GM21717 (cell line): ENCODE data around the gene GDI2.
"Not testable (repeated sequence)": the region's sequence is repeated elsewhere in the genome, so short reads cannot be mapped to it uniquely, and the experiment has no call there.

Source experiments
- ATAC-seq: cut with Tn5 transposase; IDR thresholded peaks from one replicate; pipeline ENCODE4 v1.9.1; 2021; ENCODE audit warnings: mild to moderate bottlenecking, moderate library complexity; ENCODE audit not compliant: unreplicated experiment

The GDI2 gene

DNA sequence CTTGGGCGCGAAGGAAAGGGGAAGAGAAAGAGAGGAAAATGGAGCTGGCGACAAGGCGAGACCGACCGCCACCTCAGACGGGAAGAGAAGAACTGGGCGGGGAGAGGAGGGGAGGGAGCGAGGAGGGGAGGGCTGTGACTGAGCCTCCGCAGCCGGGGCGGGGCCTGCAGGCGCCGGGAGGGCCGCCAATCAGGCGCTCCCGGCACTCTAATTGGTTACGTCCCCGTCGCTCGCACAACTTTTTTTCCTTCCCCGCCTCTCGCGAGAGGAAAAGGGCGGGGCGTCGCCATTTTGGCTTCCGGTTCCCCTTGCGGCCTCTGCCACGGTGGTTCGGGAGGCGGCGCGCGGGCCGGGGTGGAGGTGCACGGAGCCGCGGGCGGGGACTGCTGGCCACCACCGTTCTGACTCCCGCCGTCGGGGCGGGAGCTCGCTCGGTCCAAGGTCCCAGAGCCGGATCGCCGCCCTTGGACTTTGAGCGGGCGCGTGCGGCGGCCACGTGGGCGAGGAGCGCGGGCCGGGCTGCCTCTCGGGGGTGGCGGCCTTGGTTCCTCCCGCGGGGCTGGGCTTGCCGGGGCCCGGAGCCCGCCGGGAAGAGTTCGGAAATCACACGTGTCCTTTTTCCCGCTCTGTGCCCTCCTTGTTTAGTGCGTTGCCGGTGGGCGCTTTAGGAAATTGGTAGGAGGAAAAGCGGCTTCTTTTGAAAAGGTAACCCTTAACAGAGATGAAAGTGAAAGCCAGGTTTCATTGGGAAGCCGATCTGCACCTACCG, at the start of gene GDI2:
GDI2 (minus strand) TSS at position 94 of the 769 bp plus-strand sequence. CDS start 176 bp downstream, outside the sequence.
- peak; percentile 68 for ATAC-seq

DNA sequence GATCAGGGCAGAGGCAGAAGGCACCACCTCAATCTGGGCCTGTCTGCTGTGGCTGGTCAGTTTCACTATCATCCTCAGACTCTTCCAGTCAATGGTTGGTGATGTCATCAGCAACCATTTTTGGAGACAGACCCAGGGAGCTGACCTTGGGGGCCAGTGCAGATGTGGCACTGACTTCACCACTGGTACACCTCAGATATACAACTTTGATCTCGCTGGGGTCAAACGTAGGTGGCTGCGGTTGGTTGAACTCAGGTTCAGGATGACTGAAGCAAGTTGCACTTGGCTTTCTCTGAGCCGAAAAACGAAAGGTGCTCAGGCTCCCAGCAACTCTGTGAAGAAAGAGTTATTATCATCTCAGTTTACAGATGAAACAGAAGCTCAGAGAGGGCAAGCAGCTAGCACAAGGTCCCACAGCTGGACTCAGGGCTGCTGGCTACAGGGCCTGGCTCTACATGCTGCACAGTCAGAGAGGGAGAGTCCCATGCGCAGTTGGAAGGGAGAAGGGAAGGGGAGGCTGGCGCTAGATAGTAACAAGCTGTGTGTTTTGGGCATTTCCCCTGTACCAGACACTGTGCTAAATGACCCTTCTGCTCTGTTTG, 49.2 kb upstream of the GDI2 start:
- ATAC-seq: peak; percentile 96

DNA sequence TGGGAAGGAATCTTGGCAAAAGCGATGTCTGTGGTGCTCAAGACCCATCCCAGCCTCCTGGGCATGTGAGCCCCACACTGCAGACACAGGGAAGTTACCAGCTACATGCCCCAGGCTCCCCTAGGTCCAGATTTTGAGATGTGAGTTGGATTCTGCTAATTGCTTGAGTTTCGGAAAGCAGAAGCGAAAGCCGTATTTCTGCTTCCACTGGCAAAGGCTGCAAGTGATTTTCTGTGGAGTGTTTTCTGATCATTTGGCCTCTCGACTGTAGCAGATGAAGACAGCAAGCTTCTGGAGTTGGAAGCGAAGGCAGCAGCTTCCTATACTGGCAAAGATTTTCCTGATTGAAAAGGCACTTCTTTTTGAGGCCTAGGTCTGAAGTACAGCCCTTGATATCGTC, 46.8 kb upstream of the GDI2 start:
- ATAC-seq: no peak

DNA sequence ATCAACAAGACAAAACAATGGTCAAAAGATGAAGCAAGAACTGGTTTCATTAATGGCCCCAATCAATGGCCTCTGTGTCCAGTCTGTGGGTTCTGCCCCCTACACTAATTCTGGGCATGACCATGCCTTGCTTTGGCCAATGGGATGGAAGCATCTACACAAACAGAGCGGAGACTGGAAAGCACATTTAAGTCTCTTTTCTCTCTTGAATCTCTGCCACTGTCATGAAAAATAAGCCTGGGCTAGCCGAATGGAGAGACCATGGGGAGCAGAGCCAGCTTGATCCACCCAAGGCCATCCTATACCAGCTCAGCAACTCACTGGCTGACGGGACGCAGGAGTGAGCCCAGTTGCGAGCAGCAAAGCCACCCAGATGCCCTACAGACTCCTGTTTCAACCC, 45.6 kb upstream of the GDI2 start:
- ATAC-seq: no peak

DNA sequence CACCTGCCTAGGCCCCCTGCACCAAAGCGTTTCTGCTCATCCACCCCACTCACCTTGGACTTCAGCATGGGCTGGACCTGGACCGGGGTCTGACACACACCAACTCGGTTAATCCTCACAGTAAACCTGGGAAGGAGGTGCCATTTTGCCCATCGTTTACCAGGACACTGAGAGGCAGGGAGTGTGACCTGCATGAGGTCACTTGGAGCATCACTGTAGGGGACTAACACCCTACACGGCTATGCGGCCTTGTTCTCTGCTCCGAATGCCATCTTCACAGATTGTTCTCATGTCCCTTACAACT, 43.4 kb upstream of the GDI2 start:
- ATAC-seq: no peak

DNA sequence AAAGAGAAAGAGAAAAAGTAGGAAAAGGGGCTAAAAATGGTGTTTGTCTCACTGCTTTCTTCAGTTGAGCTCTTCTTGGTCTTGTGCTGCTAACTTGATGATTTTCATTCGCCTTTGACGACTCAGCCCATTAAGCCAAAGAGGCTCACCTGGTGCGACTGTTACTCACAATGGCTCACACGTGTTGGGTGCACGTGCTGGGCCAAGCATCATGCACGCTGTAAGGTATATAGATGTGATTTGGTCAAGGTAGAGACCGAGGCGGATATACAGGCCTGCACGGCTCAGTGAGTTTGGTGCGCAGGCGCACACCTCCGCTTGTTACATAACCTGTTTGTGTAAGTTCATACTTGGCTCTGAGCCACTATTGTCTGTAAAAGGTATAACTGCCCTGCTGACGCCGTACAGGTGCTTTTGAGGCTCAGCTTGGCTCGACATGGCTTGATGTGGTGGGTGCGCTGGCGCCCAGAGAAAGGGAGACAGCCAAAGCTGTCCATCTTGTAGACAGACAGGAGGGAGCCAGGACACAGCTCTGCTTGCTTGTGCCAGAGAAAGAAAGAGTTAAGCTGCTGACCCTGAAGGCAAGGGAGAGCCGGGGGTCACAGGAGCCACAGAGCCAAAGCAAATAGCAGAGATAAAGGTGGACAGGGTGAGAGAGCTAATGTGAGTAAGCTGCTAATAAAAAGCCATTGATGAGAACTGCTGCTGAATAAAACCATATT, 42.9 kb upstream of the GDI2 start:
- ATAC-seq: no peak

DNA sequence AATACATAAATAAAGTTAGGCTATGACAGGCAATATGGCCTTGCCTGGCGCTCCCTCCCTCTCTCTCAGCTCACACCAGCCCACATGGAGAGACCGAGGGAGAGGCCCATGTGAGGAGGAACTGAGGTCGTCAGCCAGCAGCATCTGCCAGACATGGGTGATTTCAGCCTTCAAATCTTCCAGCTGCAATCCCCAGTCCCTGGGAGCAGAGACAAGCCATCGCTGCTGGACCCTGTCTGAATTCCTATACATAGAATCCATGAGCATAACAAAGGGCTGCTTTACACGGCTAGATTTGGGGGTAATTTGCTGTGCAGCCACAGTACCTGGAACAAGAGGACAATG, 40.9 kb upstream of the GDI2 start:
- ATAC-seq: no peak

DNA sequence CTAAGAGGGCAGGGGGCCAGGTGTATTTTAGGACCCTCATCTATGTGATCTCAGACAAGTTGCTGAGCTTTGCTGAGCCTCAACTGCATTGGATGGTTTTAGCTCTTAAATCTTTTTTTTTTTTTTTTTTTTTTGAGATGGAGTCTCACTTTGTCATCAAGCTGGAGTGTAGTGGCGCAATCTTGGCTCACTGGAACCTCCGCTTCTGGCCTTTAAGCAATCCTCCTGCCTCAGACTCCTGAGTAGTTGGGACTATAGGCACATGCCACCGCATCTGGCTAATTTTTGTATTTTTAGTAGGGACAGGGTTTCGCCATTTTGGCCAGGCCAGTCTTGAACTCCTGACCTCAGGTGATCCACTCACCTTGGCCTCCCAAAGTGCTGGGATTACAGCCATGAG, 33.4 kb upstream of the GDI2 start:
- not testable (repeated sequence) for ATAC-seq

DNA sequence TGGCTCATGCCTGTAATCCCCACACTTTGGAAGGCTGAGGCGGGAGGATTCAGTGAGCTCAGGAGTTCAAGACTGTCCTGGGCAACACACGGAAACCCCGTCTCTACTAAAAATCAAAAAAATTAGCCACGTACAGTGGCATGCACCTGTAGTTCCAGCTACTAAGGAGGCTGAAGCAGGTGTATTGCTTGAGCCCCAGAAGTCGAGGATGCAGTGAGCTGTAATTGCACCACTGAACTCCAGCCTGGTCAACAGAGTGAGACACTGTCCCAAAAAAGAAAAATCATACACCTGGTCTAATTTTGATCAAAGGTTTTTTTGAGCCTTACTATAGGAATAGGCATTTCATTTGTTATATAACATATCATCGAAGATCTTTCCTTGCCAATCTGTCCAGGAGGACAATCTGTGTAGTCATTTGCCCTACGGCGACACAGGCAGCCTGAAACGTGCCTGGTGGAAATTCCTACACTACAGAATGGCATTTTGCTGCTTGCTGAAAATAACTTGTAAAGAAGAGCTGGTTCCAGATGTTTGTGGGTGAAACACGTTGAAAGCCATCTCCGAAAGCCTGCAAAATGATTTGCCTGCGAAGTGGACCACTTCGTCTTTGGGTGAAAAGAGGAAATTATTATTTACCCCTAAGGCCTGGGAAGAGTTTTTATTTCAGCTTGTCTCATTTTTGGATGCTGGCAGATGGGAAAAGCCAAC, 31.3 kb upstream of the GDI2 start:
- no peak for ATAC-seq

DNA sequence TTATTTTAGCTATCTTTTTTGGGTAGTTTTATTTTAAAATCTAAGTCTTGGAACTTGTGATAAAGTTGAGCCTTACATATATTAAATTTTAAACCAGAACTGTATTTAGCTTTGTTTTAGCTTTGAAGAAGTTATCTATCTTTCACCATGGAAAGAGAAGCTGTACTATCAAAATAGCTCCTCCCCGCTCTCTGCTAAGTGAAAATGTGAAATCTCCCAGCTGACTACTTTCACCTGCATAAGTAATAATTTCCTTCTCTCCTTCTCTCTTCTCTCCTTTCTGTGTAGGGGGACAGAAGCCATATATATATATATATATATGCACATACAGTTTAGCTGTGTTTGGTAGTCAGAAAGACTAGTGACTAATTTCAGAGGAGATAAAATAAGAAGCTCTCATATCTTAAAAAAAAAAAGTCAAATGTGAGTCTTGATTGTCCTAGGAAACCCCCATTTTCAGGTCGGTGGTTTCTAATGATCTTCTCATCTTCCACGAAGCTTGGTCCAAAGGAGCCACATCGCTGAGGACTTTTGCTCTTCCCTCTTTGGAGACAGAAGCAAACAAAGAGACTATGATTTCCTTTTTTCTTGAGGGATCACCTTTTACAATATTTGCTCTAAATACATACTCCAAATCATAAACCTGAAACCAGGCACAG, 30.6 kb upstream of the GDI2 start:
- ATAC-seq: no peak

DNA sequence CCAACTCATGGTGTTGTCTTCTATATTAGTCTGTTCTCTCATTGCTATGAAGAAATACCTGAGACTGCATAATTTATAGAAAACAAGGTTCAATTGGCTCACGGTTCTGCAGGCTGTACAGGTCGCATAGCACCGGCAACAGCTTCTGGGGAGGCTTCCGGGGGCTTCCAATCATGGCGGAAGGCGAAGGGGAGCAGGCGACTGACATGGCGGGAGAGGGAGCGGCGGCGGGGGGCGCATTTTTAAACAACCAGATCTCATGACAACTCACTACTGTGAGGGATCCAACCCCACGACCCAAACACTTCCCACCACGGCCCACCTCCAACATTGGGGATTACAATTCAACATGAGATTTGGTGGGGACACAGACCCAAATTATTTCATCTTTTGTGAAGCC, 28.7 kb upstream of the GDI2 start:
- ATAC-seq: no peak

DNA sequence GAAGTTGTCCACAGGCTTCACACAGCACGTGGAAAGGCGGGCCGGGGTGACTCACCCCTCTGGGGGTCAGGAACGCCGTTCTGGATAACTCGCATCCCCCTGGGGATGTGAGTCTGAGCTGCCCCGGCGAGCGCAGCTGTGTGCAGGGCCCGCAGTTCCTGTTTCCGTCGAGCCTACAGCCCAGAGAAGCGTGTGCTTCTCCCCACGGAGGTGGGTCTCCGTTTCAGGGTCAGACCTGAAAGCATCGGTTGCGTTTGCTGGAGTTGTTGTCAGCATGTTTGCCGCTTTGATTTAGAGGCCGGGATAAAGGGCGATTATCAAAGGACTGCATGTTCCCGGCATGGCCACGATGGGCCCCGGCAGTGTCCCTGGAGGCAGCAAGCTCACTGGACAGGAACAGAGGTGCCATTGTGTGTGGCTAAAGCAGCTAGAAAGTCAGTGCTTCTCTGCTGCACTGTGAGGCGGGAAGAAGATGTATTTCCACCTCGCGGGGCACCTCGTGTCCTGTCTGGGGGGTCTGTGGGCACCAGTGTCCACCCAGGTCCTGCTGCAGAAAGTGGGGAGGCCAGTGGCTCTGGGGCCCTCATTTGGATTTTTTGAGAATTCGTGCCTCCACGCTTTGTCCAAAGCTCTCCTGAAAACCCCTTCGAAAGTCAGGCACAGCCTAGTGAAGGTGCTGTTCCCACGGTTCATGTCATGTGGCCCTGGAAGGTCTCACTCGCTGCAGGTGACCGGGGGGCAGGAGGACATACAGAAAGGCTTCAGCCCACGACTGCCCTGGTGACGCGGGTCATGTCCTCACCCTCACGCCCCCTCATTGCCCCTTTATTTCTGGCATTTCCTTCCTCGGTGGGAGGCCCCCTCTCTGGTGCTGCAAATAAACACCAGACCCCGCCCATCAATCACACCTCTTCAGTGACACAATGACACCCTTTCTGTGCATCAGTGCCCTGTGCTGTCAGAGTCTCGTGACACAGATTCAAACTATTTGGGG, 27.4 kb upstream of the GDI2 start:
- peak; percentile 79 for ATAC-seq

DNA sequence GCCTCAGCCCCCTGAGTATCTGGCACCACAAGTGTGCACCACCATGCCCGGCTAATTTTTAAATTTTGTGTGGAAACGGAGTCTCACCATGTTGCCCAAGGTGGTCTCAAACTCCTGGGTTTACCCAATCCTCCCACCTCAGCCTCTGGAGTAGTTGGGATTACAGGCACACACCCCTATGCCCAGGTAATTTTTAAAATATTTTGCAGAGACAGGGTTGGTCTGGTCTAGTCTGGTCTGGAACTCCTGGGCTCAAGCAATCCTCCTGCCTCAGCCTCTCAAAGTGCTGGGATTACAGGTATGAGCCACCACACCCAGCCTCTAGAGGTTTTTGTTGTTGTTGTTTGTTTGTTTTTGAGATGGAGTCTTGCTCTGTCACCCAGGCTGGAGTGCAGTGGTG, 22.9 kb upstream of the GDI2 start:
- not testable (repeated sequence) for ATAC-seq

DNA sequence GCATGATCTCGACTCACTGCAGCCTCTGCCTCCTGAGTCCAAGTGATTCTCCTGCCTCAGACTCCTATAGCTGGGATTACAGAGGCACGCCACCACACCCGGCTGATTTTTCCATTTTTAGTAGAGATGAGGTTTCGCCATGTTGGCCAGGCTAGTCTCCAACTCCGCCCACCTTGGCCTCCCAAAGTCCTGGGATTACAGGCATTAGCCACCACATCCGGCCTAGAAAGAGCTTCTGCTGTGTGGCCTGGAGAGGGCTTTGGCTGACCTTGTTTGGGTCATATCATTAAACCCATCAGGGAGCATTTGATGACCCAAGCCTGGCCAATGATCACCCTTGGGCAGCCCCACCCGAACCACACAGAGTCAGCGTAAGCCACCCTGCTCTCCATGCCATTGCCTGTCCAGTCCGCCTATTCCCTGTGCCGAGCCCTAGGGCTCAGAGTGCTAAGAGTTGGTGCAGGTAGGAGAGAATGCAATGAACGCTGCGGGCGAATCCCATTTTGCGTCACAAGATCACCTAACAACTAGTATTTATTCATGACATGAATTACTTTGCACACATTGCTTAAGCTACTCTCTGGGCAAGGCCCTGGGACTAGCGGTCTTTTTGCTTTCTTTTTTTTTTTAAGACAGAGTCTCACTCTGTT, 22.3 kb upstream of the GDI2 start:
- no peak for ATAC-seq

DNA sequence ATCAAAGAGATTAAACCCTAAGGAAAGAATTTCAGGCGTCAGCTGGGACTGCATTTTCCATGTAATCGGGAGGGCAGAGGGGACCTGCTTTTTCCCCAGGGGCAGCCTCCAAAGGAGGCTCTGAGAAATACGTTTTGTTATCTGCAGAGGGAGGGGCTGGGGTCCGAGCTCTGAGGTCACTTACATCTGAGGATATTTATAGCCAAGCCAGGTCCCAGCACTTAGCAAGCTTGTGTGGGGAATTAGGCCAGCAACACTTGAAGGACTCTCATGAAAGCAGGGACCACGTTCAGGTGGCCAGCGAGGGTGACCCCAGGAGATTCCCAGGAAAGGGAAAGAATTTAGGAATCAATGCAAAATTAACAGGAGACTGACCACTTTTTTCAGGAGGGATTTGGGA, 20.6 kb upstream of the GDI2 start:
- ATAC-seq: no peak

DNA sequence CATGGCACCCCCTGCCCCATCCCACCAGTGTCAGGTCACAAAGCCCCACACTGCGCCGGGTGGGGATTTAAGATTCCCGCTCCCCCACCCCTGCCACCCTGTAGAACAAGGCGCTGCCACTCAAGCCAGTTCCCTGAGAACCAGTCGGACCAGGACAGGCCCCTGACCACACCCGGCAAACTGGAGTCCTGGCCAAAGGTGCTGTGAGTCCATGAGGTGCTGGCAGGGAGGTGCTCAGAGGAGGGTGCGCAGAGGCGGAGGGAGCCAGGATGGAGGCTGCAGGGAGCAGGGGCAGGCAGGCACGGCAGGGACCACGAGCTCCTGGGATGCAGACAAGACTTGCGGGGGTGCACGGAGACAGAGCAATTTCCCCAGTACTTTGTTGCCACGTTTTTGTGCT, 19.7 kb upstream of the GDI2 start:
- ATAC-seq: no peak

DNA sequence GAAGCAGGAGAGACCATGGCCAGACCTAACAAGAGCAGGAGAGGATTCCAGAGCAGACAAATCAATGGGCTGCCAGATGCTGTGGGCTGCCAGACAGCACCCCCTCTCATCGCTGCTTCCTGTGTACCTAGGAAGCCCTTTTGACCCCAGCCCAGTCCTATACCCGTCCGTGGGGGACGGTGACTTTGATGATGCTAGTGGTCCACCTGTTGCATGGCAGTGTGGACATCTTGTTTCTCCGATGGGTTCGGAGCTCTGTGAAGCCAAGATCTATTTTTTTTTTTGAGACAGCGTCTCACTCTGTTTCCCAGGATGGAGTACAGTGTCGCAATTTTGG, 18.2 kb upstream of the GDI2 start:
- ATAC-seq: no peak

DNA sequence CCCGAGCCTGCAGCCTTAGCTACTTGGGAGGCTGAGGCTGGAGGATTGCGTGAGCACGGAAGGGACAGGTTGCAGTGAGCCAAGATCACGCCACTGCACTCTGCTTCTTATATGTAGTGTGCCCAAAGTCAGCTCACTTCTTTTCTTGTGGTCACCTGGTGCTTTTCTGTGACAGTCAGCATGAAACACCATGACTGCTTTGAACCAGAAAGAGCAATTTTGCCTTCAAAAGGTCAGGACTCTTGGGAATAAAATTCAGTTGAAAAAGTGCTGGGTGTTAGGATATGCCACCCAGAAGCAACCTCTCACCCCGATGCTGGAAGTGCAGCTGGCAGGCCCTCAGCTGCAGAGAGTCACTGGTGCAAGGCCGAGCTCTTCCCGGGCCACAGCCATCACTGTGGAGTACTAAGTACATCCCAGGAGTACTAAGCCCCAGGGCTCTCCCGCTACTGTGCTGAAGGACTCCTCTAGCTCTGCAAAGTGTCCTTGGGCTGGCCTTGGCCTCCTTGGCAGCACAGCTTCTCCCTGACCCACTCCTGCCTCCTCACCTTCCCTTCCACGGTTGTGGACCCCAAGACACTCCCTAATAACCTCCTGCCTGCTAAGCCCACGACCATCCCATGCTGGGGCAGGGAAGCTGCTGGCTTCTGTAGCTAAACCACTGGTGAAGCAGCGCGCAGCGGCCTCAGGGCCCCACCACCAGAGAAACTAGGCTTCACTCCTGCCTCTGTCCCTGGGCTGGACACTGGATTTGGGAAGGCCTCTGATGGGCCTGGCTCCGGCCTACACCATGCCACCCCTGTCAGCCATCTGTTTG, 17.6 kb upstream of the GDI2 start:
- no peak for ATAC-seq

DNA sequence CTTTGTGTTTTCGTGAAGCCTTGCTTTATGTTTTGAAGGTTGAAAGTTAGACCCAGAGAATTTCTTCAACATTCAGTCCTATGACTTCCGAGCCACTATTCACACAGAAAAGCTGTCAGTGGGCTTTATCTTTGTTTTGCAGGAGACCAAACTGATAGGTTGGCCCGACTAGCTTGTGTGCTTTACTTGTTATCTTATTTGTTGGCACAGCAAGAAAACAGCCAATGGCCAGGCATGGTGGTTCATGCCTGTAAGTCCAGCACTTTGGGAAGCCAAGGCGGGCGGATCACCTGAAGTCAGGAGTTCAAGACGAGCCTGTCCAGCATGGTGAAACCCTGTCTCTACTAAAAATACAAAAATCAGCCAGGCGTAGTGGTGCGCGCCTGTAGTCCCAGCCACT, 16.0 kb upstream of the GDI2 start:
- no peak for ATAC-seq
